HG03139 (cell line): Measurements from ENCODE around the gene FGF18.

Source experiments
- ATAC-seq: cut with Tn5 transposase; IDR thresholded peaks from one replicate; pipeline ENCODE4 v1.9.1; 2021; ENCODE audit not compliant: unreplicated experiment

Gene FGF18

GRCh38 chr5:171462928-171463861, 43.7 kb downstream of the FGF18 start:
- ATAC-seq: no peak

- no peak for ATAC-seq
These were observed 44.4 kb downstream of the FGF18 start for GRCh38 chr5:171463862-171464229.

GRCh38 chr5:171464829-171465228, 45.4 kb downstream of the FGF18 start:
- ATAC-seq: no peak

GRCh38 chr5:171467107-171467506, 47.7 kb downstream of the FGF18 start:
- ATAC-seq: no peak

- ATAC-seq: no peak
These were observed 49.9 kb downstream of the FGF18 start for GRCh38 chr5:171469326-171469725.

GRCh38 chr5:171470420-171470819, 51.0 kb downstream of the FGF18 start:
- ATAC-seq: no peak

- no peak for ATAC-seq
These were observed 54.9 kb downstream of the FGF18 start for GRCh38 chr5:171474230-171474813.

GRCh38 chr5:171475596-171475995, 56.1 kb downstream of the FGF18 start:
- no peak for ATAC-seq

GRCh38 chr5:171476701-171477100, 57.3 kb downstream of the FGF18 start:
- no peak for ATAC-seq

- no peak for ATAC-seq
These were observed 57.7 kb downstream of the FGF18 start for GRCh38 chr5:171477101-171477500.

- ATAC-seq: no peak
These were observed 58.2 kb downstream of the FGF18 start for GRCh38 chr5:171477666-171478065.

- no peak for ATAC-seq
These were observed 59.7 kb downstream of the FGF18 start for GRCh38 chr5:171478946-171479775.

- ATAC-seq: no peak
These were observed 60.3 kb downstream of the FGF18 start for GRCh38 chr5:171479776-171480125.

GRCh38 chr5:171480239-171480638, 60.8 kb downstream of the FGF18 start:
- no peak for ATAC-seq

- no peak for ATAC-seq
These were observed 62.4 kb downstream of the FGF18 start for GRCh38 chr5:171481571-171482433.

- no peak for ATAC-seq
These were observed 62.9 kb downstream of the FGF18 start for GRCh38 chr5:171482434-171482730.

GRCh38 chr5:171483551-171484135, 64.2 kb downstream of the FGF18 start:
- no peak for ATAC-seq

- no peak for ATAC-seq
These were observed 65.0 kb downstream of the FGF18 start for GRCh38 chr5:171484460-171484899.

- no peak for ATAC-seq
These were observed 66.2 kb downstream of the FGF18 start for GRCh38 chr5:171485668-171486067.

GRCh38 chr5:171486613-171487012, 67.2 kb downstream of the FGF18 start:
- ATAC-seq: no peak
